GM20000 (cell line): ENCODE data around the gene HDLBP.

Experiments used
- DNase-seq: peaks from one replicate; pipeline ENCODE4 v3.0.0; 2012; ENCODE audit warnings: low spot score
- TF ChIP-seq, protein P1 (sequence below): IDR thresholded peaks from 2 replicates; pipeline ENCODE4 v1.5.1; 2012; ENCODE audit warnings: mild to moderate bottlenecking, control low read depth; ENCODE audit errors: extremely low read depth, missing control alignments

Gene HDLBP

GRCh38 chr2:241291977-241292376, 23.5 kb downstream of the HDLBP start:
- TF ChIP-seq, protein P1, sequence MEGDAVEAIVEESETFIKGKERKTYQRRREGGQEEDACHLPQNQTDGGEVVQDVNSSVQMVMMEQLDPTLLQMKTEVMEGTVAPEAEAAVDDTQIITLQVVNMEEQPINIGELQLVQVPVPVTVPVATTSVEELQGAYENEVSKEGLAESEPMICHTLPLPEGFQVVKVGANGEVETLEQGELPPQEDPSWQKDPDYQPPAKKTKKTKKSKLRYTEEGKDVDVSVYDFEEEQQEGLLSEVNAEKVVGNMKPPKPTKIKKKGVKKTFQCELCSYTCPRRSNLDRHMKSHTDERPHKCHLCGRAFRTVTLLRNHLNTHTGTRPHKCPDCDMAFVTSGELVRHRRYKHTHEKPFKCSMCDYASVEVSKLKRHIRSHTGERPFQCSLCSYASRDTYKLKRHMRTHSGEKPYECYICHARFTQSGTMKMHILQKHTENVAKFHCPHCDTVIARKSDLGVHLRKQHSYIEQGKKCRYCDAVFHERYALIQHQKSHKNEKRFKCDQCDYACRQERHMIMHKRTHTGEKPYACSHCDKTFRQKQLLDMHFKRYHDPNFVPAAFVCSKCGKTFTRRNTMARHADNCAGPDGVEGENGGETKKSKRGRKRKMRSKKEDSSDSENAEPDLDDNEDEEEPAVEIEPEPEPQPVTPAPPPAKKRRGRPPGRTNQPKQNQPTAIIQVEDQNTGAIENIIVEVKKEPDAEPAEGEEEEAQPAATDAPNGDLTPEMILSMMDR = no peak
- DNase-seq = no peak

DNA sequence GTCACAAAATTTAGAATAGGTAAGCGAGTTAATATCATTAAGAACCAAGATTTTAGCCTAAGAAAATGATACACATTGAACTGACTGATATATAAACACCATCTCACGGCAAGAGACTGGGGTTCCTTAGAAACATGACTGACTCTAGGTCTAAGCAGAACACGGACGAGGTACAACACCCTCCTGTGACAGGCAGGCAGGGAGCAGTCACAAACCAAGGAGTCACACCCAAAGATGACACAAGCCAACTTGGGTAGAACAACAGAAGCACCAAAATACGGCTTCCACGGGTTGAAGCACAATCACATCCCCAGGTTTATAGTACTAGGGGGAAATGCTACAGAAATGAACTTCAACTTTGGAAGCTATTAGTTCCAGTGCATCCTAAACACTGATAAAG, 24.3 kb downstream of the HDLBP start:
- DNase-seq = no peak
- TF ChIP-seq, protein P1 = no peak

DNA sequence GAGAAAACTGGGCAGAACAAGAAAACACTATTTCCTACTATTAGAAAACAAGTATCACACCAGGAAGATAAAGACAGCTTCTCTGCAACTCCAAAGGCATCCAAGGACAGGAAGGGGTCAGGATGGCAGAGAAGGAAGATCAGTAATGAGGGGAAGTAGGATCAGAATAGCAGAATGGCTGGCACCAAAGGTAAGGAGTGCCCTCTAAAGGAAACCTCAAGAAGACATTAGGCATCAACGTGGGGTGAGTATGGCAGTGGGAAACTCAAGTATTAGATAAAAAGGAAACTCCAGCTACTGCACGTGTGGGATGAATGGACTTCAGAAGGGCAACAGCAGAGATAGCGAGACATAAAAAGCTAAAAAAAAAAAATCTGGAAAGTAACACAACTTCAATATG, 25.9 kb downstream of the HDLBP start:
- TF ChIP-seq, protein P1 = no peak
- no peak for DNase-seq

- DNase-seq = no peak
- TF ChIP-seq, protein P1 = no peak
These were observed 26.4 kb downstream of the HDLBP start for GRCh38 chr2:241289053-241289452.

DNA sequence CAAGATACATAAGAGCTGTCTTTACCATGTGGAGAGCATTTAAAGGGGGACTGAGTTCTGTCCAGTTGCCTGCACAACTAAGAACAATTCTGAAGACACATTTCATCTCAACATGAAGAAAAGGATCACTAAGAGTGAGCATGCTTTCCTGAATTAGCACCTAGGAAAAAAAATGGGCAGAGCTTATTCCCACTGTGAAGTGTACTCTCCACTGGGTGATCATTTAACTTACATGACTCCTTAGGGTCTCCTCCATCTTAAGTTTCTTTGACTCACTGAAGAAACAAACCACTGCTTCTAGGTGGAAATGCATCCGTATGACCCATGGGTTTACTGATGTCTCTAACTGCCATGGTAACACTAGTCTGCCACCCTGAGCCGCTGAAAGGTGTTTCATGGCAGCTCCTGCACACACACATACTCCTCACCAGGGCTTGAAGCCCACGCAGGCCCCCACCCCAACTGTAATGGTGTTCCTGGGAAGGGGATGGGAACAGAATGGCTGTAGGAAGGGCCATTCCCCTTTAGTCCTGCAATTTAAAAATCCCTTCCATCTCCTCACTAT, 27.1 kb downstream of the HDLBP start:
- DNase-seq = no peak
- TF ChIP-seq, protein P1 = no peak

DNA sequence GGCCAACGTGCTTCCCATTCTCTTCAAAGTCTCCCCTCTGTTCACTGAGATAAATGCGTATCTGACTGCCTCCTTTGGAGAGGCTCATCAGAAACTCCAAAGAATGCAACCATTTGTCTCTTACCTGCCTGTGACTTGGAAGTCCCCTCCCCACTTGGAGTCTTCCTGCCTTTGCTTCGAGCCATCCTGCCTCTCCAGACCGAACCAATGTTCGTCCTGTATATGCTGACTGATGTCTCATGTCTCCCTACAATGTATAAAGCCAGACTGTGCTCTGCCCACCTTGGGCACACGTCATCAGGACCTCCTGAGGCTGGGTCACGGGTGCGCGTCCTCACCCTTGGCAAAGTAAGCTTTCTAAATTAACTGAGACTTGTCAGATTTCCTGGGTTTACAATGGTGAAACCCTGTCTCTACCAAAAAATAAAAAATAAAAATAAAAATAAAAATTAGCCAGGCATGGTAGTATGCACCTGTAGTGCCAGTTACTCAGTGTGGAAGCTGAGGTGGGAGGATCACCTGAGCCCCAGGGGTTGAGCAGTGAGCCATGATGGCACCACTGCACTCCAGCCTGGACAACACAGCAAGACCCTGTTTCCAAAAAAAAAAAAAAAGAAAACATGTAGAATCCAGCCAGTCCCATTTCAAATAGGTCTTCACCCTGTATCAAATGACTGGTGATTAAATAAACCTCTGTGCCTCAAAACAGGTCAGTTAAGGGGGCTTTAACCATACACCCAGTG, 29.0 kb downstream of the HDLBP start:
- TF ChIP-seq, protein P1 = no peak
- no peak for DNase-seq

DNA sequence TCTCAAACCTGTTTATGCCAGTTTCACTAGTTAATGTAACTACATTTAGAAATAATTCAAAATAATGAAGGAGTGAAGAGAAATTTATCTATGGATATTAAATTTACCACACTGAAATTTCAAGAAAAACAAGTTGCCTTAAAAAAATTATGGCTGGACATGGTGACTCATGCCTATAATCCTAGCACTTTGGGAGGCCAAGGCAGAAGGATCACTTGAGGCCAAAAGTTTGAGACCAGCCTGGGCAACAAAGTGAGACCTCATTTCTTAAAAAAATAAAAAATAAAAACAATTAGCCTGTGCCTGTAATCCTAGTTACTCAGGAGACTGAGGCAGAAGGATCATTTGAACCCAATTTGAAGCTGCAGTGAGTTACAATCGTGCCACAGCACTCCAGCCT, 29.9 kb downstream of the HDLBP start:
- TF ChIP-seq, protein P1 = no peak
- no peak for DNase-seq
